ENCODE data around the gene ARID2.

The ARID2 gene

DNA sequence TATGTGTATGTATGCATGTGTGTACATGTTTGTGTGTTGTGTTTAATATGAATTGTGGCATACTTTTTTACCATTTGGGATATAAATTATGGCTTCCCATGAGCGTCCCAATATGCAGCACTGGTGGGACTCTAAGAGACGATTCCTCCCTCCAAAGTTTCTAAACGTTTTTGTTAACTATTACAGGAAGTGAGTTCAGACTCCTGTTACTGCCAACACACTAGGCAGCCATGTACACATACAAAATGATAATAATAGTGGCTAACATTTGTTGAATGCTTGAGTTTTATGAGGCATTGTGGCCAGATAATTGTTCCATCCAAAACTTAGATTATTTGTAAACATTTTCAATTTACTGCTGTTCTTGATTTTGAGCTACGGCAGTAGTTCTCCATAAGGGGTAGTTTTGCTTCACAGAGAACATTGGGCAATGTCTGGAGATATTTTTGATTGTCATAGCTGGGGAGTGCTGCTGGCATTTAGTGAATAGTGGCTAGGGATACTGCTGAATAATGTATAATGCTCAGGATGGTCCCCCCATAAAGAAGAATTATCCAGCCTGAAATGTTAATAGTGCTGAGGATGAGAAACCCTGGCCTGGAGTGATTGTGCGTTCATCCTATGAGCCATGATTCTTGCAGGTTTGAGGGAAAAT, 45.1 kb downstream of the ARID2 start:
- Histone ChIP-seq H3K27ac (ENCODE audit: low read depth, low read length) (no peak overlapping the region), H4K12ac (ENCODE audit: low read depth, low read length) (no peak overlapping the region), H2BK120ac (ENCODE audit: insufficient read depth, low read length, poor library complexity) (no peak overlapping the region), H3K18ac (ENCODE audit: low read length) (no peak overlapping the region), H3K36me3 (ENCODE audit: control insufficient read depth in 1 of 2, insufficient read depth in 2 of 2, low read length in 2 of 2) (no peaks in the 10 kb centered on the region), H3K9ac (ENCODE audit: low read length) (no peak overlapping the region), H2AK5ac (ENCODE audit: low read length) (no peak overlapping the region), H3K4me3 (ENCODE audit: low read depth, low read length) (no peak overlapping the region), H3K79me1 (ENCODE audit: low read length) (peaks cover 2% of the 10 kb centered on the region), H3K23ac (ENCODE audit: low read length) (no peak overlapping the region), H2AFZ (ENCODE audit: insufficient read depth, low read length, poor library complexity) (no peak overlapping the region), H3K4me1 (ENCODE audit: control insufficient read depth in 1 of 2, insufficient read depth in 2 of 2, low read length in 2 of 2) (no peaks in the 10 kb centered on the region), H3K14ac (ENCODE audit: low read length) (no peak overlapping the region), H3K4ac (ENCODE audit: low read depth, low read length) (no peak overlapping the region), H2BK5ac (ENCODE audit: low read depth, low read length, poor library complexity) (no peak overlapping the region), H3K27me3 (ENCODE audit: insufficient read depth, low read length) (no peaks in the 10 kb centered on the region), H2BK12ac (ENCODE audit: low read length) (no peak overlapping the region), H4K8ac (ENCODE audit: low read depth, low read length) (no peak overlapping the region), H3K4me2 (ENCODE audit: low read length) (no peak overlapping the region), H3K9me3 (ENCODE audit: insufficient read depth, low read depth, low read length) (no peaks in the 10 kb centered on the region), H4K91ac (ENCODE audit: low read depth, low read length) (no peak overlapping the region), H3K79me2 (ENCODE audit: control insufficient read depth, insufficient read depth, low read length, poor library complexity) (no peaks in the 10 kb centered on the region)
- WGBS (ENCODE audit: extremely low coverage, insufficient coverage, insufficient read length): no CpG with 5 or more reads among the region's 5 CpGs
- DNase-seq: no peak

DNA sequence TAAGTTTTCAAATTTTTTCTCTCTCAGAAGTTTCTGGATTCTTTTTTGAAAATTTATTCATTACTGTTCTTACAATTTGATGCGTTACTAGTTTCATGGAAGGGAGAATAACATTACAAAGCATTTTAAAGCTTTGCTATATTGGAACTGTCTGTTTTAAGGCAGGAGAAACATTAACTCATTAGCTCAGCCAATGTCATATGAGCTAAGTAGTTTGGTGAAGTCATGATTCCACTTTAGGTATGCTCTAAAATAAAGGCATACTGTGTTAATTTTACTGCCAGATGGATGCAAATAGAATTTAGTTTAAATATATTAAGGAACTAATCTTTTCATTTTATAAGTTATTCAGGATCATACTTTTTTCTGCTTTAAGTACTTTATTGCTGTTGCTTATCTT, 46.0 kb downstream of the ARID2 start:
- Histone ChIP-seq H3K4ac (ENCODE audit: low read depth, low read length) (no peak overlapping the region), H4K8ac (ENCODE audit: low read depth, low read length) (no peak overlapping the region), H2BK12ac (ENCODE audit: low read length) (no peak overlapping the region), H3K18ac (ENCODE audit: low read length) (no peak overlapping the region), H4K91ac (ENCODE audit: low read depth, low read length) (no peak overlapping the region), H2AFZ (ENCODE audit: insufficient read depth, low read length, poor library complexity) (no peak overlapping the region), H2BK120ac (ENCODE audit: insufficient read depth, low read length, poor library complexity) (no peak overlapping the region), H3K79me2 (ENCODE audit: control insufficient read depth, insufficient read depth, low read length, poor library complexity) (no peaks in the 10 kb centered on the region), H3K23ac (ENCODE audit: low read length) (no peak overlapping the region), H3K14ac (ENCODE audit: low read length) (no peak overlapping the region), H2BK5ac (ENCODE audit: low read depth, low read length, poor library complexity) (no peak overlapping the region), H2AK5ac (ENCODE audit: low read length) (no peak overlapping the region), H3K79me1 (ENCODE audit: low read length) (peaks cover 2% of the 10 kb centered on the region), H3K4me1 (ENCODE audit: control insufficient read depth in 1 of 2, insufficient read depth in 2 of 2, low read length in 2 of 2) (no peaks in the 10 kb centered on the region), H3K4me2 (ENCODE audit: low read length) (no peak overlapping the region), H3K4me3 (ENCODE audit: low read depth, low read length) (no peak overlapping the region), H3K9me3 (ENCODE audit: insufficient read depth, low read depth, low read length) (no peaks in the 10 kb centered on the region), H3K36me3 (ENCODE audit: control insufficient read depth in 1 of 2, insufficient read depth in 2 of 2, low read length in 2 of 2) (no peaks in the 10 kb centered on the region), H3K27ac (ENCODE audit: low read depth, low read length) (no peak overlapping the region), H3K27me3 (ENCODE audit: insufficient read depth, low read length) (no peaks in the 10 kb centered on the region), H3K9ac (ENCODE audit: low read length) (no peak overlapping the region), H4K12ac (ENCODE audit: low read depth, low read length) (no peak overlapping the region)
- DNase-seq: no peak
- no CpG with 5 or more reads among the region's 1 CpG for WGBS (ENCODE audit: extremely low coverage, insufficient coverage, insufficient read length)

DNA sequence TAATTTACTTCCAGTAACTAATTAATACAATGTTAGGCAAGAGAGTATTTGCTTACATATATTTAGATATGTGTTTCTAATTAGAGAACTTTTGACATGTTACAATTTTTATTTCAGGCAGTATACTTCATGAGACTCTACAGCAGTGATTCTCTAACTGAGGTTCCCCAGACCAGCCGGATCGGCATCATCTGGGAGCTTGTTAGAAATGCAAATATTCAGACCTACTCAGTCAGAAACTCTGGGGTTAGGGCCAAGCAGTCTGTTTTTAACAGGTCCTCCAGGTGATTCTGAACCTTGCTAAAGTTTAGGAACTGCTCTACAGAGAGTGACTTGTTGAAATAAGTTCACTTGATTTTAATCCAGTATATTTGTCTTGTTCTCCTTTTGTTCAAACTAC, 46.5 kb downstream of the ARID2 start:
- no peak overlapping the region for H3K9ac ChIP-seq (ENCODE audit: low read length)
- no CpG with 5 or more reads among the region's 2 CpGs for WGBS (ENCODE audit: extremely low coverage, insufficient coverage, insufficient read length)

DNA sequence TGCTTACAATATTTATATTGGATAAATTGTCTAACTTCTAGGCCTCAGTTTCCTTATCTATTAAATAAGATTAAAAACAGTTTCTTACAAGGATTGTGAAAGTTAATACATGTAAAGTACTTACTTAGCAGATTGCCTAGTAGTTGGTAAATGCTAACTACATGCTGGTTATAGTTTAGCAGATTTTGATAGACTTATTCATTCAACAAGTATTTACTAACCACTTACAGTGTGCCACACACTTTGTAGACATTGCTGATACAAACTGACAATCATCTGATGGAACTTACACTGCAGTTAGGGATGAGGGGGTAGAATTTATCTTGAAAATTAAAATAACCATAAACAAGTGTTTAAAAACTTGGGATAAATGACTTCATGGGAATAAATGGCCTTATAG, 50.4 kb downstream of the ARID2 start:
- Histone ChIP-seq H3K79me1 (ENCODE audit: low read length) (peaks cover under 1% of the 10 kb centered on the region), H2BK12ac (ENCODE audit: low read length) (no peak overlapping the region), H3K4me3 (ENCODE audit: low read depth, low read length) (no peak overlapping the region), H3K27me3 (ENCODE audit: insufficient read depth, low read length) (no peaks in the 10 kb centered on the region), H3K27ac (ENCODE audit: low read depth, low read length) (no peak overlapping the region), H4K12ac (ENCODE audit: low read depth, low read length) (no peak overlapping the region), H3K4ac (ENCODE audit: low read depth, low read length) (no peak overlapping the region), H3K79me2 (ENCODE audit: control insufficient read depth, insufficient read depth, low read length, poor library complexity) (no peaks in the 10 kb centered on the region), H3K36me3 (ENCODE audit: control insufficient read depth in 1 of 2, insufficient read depth in 2 of 2, low read length in 2 of 2) (no peaks in the 10 kb centered on the region), H3K23ac (ENCODE audit: low read length) (no peak overlapping the region), H2AK5ac (ENCODE audit: low read length) (no peak overlapping the region), H3K4me1 (ENCODE audit: control insufficient read depth in 1 of 2, insufficient read depth in 2 of 2, low read length in 2 of 2) (no peaks in the 10 kb centered on the region), H3K4me2 (ENCODE audit: low read length) (no peak overlapping the region), H3K9ac (ENCODE audit: low read length) (no peak overlapping the region), H2AFZ (ENCODE audit: insufficient read depth, low read length, poor library complexity) (no peak overlapping the region), H4K91ac (ENCODE audit: low read depth, low read length) (no peak overlapping the region), H3K18ac (ENCODE audit: low read length) (no peak overlapping the region), H2BK120ac (ENCODE audit: insufficient read depth, low read length, poor library complexity) (no peak overlapping the region), H3K9me3 (ENCODE audit: insufficient read depth, low read depth, low read length) (no peaks in the 10 kb centered on the region), H4K8ac (ENCODE audit: low read depth, low read length) (no peak overlapping the region), H2BK5ac (ENCODE audit: low read depth, low read length, poor library complexity) (no peak overlapping the region), H3K14ac (ENCODE audit: low read length) (no peak overlapping the region)
- DNase-seq: no peak

More for the DNA sequence above, 46.5 kb downstream of the ARID2 start:
- H4K12ac ChIP-seq (ENCODE audit: low read depth, low read length): no peak overlapping the region
- H2BK12ac ChIP-seq (ENCODE audit: low read length): no peak overlapping the region
- H3K18ac ChIP-seq (ENCODE audit: low read length): no peak overlapping the region
- H3K36me3 ChIP-seq (ENCODE audit: control insufficient read depth in 1 of 2, insufficient read depth in 2 of 2, low read length in 2 of 2): no peaks in the 10 kb centered on the region
- H4K91ac ChIP-seq (ENCODE audit: low read depth, low read length): no peak overlapping the region
- H3K23ac ChIP-seq (ENCODE audit: low read length): no peak overlapping the region
- peaks cover 2% of the 10 kb centered on the region for H3K79me1 ChIP-seq (ENCODE audit: low read length)
- no peaks in the 10 kb centered on the region for H3K9me3 ChIP-seq (ENCODE audit: insufficient read depth, low read depth, low read length)
- no peaks in the 10 kb centered on the region for H3K27me3 ChIP-seq (ENCODE audit: insufficient read depth, low read length)
- no peak overlapping the region for H3K4ac ChIP-seq (ENCODE audit: low read depth, low read length)
- H2AFZ ChIP-seq (ENCODE audit: insufficient read depth, low read length, poor library complexity): no peak overlapping the region
- H3K79me2 ChIP-seq (ENCODE audit: control insufficient read depth, insufficient read depth, low read length, poor library complexity): no peaks in the 10 kb centered on the region
- H3K4me3 ChIP-seq (ENCODE audit: low read depth, low read length): no peak overlapping the region
- H4K8ac ChIP-seq (ENCODE audit: low read depth, low read length): no peak overlapping the region
- H3K27ac ChIP-seq (ENCODE audit: low read depth, low read length): no peak overlapping the region
- no peak for DNase-seq
- no peak overlapping the region for H2AK5ac ChIP-seq (ENCODE audit: low read length)
- H3K14ac ChIP-seq (ENCODE audit: low read length): no peak overlapping the region
- H2BK120ac ChIP-seq (ENCODE audit: insufficient read depth, low read length, poor library complexity): no peak overlapping the region
- H3K4me2 ChIP-seq (ENCODE audit: low read length): no peak overlapping the region
- no peak overlapping the region for H2BK5ac ChIP-seq (ENCODE audit: low read depth, low read length, poor library complexity)
- H3K4me1 ChIP-seq (ENCODE audit: control insufficient read depth in 1 of 2, insufficient read depth in 2 of 2, low read length in 2 of 2): no peaks in the 10 kb centered on the region
